HG03378 (cell line): ENCODE results near the gene PCDHGB7.
"Not testable (repeated sequence)": the region's sequence is repeated elsewhere in the genome, so short reads cannot be mapped to it uniquely, and the experiment has no call there.

Experiments
- ATAC-seq: cut with Tn5 transposase; IDR thresholded peaks from one replicate; pipeline ENCODE4 v1.9.1; 2021; ENCODE audit warnings: mild to moderate bottlenecking, moderate library complexity; ENCODE audit not compliant: unreplicated experiment

PCDHGB7 gene

GRCh38 chr5:141417494-141418172, at the start of gene PCDHGB7:
Gene PCDHGB7, plus strand, starts transcription at chr5:141417677. Its CDS starts 183 bp downstream, at chr5:141417860.
- peak; percentile 71 for ATAC-seq

- peak; percentile 95 for ATAC-seq
These were observed 47.3 kb upstream of the PCDHGB7 start, which contains the start of gene PCDHGB3 for GRCh38 chr5:141369994-141370848. Gene PCDHGB3, plus strand, starts transcription at chr5:141370242. Its CDS starts 153 bp downstream, at chr5:141370395.

GRCh38 chr5:141371572-141372475, 45.7 kb upstream of the PCDHGB7 start:
- ATAC-seq, result no peak

- ATAC-seq, result no peak
These were observed 43.7 kb upstream of the PCDHGB7 start, which contains the start of gene PCDHGA6 for GRCh38 chr5:141373673-141374317. Gene PCDHGA6, plus strand, starts transcription at chr5:141373891. Its CDS starts 193 bp downstream, at chr5:141374084.

GRCh38 chr5:141374627-141375026, 42.9 kb upstream of the PCDHGB7 start:
- ATAC-seq, result no peak

GRCh38 chr5:141375444-141376155, 41.9 kb upstream of the PCDHGB7 start:
- ATAC-seq, result not testable (repeated sequence)

GRCh38 chr5:141382469-141383294, 34.8 kb upstream of the PCDHGB7 start, which contains the start of gene PCDHGA7:
Gene PCDHGA7, plus strand, starts transcription at chr5:141382742. Its CDS starts 158 bp downstream, at chr5:141382900.
- ATAC-seq, result no peak

- no peak for ATAC-seq
These were observed 34.1 kb upstream of the PCDHGB7 start for GRCh38 chr5:141383345-141383744.

GRCh38 chr5:141384471-141385267, 32.8 kb upstream of the PCDHGB7 start:
- no peak for ATAC-seq

- ATAC-seq, result peak; percentile 54
These were observed 29.7 kb upstream of the PCDHGB7 start, which contains the start of gene PCDHGB4 for GRCh38 chr5:141387557-141388311. Gene PCDHGB4, plus strand, starts transcription at chr5:141387698. Its CDS starts 187 bp downstream, at chr5:141387885.

- ATAC-seq, result no peak
These were observed 28.8 kb upstream of the PCDHGB7 start for GRCh38 chr5:141388661-141389060.

GRCh38 chr5:141389153-141390042, 28.1 kb upstream of the PCDHGB7 start:
- ATAC-seq, result no peak

- ATAC-seq, result no peak
These were observed 24.9 kb upstream of the PCDHGB7 start, which contains the start of gene PCDHGA8 for GRCh38 chr5:141392429-141393198. Gene PCDHGA8, plus strand, starts transcription at chr5:141392633. Its CDS starts 181 bp downstream, at chr5:141392814.

- ATAC-seq, result no peak
These were observed 24.2 kb upstream of the PCDHGB7 start for GRCh38 chr5:141393267-141393666.
